GM15510 (cell line): ENCODE measurements around the gene KIAA1217.

ENCODE experiments used
- POLR2A ChIP-seq: IDR thresholded peaks from 3 replicates; pipeline ENCODE4 v1.6.1; 2011; ENCODE audit warnings: borderline replicate concordance; ENCODE audit not compliant: insufficient read length; ENCODE audit errors: extremely low read depth

Gene KIAA1217

DNA sequence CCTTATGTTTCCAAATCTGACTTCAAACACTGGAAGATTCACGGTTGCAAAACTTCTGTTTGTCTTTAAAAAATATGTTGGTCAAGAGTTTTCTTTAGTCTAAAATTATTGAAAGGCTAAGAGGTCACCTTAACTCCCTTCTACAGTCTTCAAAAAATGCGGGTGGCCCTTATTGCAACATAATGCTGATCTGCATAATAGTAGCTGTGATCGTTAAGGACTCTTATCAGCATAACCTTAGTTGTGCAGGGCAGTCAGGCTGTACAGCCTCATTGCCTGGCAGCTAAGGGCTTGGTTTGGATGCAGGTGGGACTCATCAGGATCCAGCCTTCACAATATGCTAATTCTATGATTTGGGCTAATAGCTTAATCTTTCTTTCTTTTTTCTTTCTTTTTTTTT is 15.0 kb downstream of the KIAA1217 start:
- TF ChIP-seq POLR2A, result no peak

DNA sequence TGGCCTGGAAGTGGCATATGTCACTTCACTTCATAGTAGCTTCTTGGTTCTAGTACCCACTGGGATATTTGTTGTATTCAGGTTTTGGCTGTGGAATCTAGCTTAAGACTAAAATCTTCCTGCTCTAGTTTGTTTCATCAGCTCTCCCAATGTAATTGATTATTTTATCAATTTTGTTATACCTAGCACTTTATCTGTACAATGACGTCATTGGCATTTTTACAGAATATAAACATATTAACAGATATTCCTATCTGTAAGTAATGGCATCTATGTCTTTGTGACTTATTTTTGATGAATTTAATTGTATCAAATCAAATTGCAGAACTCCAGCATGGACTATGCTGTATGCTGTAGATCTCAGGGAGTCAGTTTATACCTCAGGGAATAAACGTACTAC is 19.7 kb downstream of the KIAA1217 start:
- no peak for TF ChIP-seq POLR2A

GRCh38 chr10:24229909-24230308 is 21.0 kb downstream of the KIAA1217 start:
- TF ChIP-seq POLR2A, result no peak

GRCh38 chr10:24231200-24231599 is 22.3 kb downstream of the KIAA1217 start:
- TF ChIP-seq POLR2A, result no peak

DNA sequence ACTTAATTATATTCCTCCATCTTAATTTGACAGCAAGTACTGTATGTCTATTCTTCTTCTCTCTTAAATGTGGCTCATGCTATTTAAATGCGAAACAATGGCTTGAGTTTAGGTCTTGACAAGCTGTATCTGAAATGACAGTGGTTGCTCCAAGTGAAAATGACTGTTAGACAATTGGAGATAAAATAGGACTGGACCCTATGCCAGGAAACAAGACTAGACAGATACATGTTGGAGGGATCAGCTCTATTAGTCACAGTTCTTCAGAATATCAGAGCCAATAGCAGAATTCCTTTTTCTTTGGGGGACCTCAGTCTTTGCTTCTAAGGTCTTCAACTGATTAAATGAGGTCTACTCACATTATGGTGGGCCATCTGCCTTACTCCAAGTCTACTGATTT is 25.8 kb downstream of the KIAA1217 start:
- TF ChIP-seq POLR2A, result no peak

DNA sequence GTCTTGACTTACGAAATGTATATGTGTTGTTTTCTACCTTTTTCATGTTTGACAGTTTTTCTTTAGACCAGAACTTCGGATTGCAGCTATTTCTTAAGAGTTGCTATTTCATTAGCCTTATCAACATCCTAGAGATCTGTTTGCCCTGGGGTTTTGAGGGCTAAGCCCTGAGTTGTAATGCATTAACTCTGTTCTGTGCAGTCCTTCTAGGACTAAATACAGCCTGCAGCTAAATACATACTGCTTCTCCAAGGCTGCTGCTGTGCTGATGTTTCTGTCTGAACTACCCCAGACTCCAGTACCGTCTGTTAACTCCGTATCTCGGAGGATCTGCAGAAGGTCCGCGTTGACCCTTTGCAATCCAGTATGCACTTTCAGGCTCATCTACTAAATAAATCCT is 26.5 kb downstream of the KIAA1217 start:
- TF ChIP-seq POLR2A, result no peak

DNA sequence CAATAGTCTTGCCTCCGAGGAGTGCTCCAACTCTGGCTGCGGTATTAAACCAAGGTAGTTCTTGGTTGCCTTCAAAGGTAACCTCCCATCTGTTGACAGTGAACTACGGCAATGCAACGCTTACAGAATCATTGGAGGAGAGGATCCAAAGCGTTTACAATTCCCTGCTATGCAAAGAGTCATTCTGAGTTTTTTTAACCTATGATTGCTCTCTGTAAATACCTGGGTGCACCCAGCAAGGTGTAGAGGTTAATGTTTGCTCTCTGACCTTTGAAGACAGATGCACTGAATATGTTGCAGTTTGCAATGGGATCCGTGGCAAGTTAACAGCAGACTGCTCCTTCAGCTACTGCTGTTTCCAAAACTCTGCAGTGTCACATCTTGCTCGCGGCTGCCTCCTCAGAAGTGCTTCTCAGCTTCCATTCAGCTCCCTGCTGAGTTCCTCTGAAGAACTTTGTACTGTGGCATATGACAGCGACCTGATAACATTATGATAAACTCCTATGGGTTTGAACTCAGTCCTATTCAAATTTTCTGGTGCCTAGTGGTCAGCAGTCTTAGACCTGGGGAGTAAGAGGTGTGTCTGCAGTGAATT is 29.0 kb downstream of the KIAA1217 start:
- TF ChIP-seq POLR2A, result no peak

- TF ChIP-seq POLR2A, result no peak
These were observed 29.7 kb downstream of the KIAA1217 start for GRCh38 chr10:24238519-24239247.

DNA sequence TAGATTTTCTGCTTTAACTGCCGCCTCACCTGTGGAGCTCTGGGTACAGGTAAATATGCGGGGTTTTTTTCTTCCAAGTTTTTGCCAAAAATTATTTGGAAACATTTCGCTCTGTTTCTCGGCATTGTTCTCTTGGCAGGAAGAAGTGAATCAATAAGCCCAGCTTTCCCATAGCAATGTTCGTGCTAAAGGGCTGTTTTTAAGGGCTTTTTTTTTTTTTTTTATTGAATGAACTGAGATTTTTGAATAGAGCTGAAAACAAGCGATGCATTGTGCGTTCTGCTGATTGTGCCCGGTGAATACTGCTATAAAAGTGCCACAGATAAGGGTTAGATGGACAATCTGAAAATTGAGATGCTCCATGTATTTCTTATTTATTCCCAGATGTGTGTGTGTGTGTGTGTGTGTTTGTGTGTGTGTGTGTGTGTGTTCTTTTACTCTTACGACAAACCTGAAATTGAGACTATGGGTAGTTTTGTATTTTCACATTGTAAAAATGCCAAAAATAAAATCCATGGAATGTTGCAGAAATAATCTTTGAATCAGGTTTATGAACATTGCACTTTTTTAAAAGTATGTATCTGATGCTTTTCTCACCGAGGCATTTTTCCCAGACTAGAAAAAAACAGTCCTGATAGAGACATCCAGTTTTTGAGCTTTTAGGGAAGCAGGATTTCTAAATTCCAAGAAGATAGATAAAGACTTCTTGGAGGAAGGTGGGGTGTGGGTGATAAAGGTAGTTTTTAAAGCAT is 30.5 kb downstream of the KIAA1217 start:
- no peak for TF ChIP-seq POLR2A

GRCh38 chr10:24240041-24240751 is 31.3 kb downstream of the KIAA1217 start:
- no peak for TF ChIP-seq POLR2A

DNA sequence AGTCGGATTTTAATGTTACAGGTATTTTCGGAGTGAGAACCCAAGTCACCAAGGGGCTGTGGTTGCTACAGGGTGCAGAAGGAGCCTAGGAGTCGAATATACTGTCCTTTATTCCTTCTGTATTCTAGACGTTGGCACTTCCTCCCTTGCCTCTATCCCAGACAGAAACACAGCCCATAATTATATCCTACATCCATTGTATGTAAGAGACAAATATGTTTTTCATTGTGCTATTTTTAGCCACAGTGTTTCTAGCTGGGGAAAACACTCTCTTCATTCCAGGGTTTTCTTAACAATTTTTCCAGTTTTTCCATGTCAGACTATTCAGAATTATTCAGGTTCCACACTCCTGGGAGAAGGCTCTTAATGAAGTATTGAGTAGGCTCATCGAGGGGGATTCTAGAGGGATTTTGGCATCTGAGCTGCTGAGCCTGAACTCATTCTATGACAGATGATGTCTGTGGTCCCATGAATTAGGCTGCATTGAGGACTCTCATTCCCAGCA is 32.6 kb downstream of the KIAA1217 start:
- no peak for TF ChIP-seq POLR2A

- TF ChIP-seq POLR2A, result no peak
These were observed 33.6 kb downstream of the KIAA1217 start for GRCh38 chr10:24242562-24242961.

GRCh38 chr10:24246365-24246764 is 37.4 kb downstream of the KIAA1217 start:
- no peak for TF ChIP-seq POLR2A

DNA sequence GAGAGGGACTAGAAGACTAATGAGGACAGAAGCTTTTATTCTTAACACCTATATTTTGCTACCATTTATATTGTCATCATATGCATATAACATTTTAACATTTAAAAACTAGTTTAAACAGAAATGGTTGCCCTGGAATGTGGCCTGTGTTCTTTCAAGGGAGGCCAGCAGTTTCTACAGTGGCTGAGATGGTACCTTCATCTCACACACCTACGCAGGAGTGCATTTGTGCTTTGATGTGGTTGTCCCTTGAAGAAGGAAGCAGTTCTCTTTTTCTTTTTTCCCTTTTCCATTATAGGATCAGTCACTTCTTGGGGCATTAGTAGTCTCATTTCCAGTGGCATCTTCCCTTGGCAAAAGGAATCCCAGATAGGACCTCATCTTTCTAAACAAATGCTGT is 38.9 kb downstream of the KIAA1217 start:
- no peak for TF ChIP-seq POLR2A
